ENCODE results near the gene SCNN1G.
"Not testable (repeated sequence)": the region's sequence is repeated elsewhere in the genome, so short reads cannot be mapped to it uniquely, and the experiment has no call there.

Gene SCNN1G, protein sequence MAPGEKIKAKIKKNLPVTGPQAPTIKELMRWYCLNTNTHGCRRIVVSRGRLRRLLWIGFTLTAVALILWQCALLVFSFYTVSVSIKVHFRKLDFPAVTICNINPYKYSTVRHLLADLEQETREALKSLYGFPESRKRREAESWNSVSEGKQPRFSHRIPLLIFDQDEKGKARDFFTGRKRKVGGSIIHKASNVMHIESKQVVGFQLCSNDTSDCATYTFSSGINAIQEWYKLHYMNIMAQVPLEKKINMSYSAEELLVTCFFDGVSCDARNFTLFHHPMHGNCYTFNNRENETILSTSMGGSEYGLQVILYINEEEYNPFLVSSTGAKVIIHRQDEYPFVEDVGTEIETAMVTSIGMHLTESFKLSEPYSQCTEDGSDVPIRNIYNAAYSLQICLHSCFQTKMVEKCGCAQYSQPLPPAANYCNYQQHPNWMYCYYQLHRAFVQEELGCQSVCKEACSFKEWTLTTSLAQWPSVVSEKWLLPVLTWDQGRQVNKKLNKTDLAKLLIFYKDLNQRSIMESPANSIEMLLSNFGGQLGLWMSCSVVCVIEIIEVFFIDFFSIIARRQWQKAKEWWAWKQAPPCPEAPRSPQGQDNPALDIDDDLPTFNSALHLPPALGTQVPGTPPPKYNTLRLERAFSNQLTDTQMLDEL

GRCh38 chr16:23182679-23183542 lies at the start of gene SCNN1G:
Gene SCNN1G, plus strand, starts transcription at chr16:23182745. Its CDS starts 3,527 bp downstream, at chr16:23186272.
- DNase-seq, result peak; percentile 76

- DNase-seq, result no peak
Measured at GRCh38 chr16:23132775-23133463, 49.6 kb upstream of the SCNN1G start.

GRCh38 chr16:23134274-23134673 lies 48.3 kb upstream of the SCNN1G start:
- no peak for DNase-seq

DNA sequence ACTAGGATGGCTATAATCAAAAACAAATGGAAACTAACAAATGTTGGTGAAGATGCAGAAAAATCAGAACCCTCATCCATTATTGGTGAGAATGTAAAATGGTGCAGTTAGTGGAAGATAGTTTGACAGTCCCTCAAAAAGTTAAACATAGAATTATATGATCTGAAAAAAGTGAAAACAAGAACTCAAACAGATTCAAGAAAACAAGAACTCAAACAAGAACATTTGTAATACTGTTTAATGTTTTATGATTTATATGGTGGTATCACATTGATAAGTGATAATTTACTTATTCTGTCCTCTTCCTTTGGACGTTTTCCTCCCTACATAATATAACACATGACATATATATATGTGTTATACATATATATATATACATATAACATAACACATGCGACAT lies 45.3 kb upstream of the SCNN1G start:
- no peak for DNase-seq

GRCh38 chr16:23137818-23138217 lies 44.7 kb upstream of the SCNN1G start:
- DNase-seq, result no peak

DNA sequence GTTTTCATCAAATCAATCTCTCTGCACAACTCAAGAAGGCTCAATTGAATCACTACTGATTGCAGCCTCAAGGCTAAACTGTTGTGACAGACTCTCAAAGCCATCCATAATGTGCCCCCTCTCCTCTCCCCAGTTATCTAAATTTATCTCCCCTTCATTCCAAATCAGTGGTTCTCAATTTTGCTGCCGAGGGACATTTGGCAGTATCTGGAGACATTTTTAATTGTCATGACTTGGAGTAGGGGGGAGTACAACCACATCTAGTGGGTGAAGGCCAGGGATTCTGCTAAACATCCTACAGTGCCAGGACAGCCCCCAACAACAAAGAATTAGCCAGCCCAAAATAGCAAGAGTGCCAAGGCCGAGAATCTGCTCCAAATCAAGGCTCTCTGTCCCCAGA lies 42.4 kb upstream of the SCNN1G start:
- no peak for DNase-seq

DNA sequence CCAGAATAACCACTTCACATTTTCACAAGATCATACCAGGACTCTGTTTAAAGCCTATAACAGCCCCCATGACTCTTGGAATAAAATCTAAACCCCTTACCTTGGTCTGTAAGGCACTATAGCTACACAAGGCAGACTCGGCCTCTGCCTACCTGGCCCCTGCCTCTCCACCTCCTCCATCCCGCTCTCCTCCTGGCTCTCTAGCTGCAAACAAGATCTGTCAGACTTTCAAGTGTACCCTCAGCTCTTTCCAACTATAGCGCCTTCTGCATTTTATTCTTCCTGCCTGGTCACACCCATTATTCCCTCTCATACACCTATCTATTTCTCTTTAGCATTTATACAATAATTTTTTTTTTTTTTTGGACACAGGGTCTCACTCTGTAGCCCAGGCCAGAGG lies 41.5 kb upstream of the SCNN1G start:
- DNase-seq, result no peak

GRCh38 chr16:23141500-23141899 lies 41.0 kb upstream of the SCNN1G start:
- no peak for DNase-seq

GRCh38 chr16:23141959-23142740 lies 40.4 kb upstream of the SCNN1G start:
- DNase-seq, result no peak

DNA sequence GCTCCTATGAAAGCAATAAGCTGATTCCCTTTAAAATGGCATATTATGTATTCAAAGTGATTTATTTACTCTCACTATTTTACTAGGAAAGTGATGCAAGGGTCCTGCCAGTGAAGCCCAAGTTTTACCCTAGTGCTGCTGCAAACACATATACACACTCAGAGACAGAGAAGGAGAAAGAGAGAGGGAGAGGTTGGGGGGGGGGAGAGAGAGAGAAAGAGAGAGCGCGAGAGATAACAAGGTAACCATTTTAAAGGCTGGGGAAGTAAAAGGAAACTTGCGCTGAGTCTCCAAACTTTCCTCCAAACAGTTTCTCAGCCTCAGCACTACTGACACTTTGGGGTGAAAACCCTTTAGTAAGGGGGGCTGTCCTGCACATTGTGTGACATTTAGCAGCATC lies 39.2 kb upstream of the SCNN1G start:
- no peak for DNase-seq

- DNase-seq, result not testable (repeated sequence)
Measured at GRCh38 chr16:23144393-23144792, 38.2 kb upstream of the SCNN1G start.

DNA sequence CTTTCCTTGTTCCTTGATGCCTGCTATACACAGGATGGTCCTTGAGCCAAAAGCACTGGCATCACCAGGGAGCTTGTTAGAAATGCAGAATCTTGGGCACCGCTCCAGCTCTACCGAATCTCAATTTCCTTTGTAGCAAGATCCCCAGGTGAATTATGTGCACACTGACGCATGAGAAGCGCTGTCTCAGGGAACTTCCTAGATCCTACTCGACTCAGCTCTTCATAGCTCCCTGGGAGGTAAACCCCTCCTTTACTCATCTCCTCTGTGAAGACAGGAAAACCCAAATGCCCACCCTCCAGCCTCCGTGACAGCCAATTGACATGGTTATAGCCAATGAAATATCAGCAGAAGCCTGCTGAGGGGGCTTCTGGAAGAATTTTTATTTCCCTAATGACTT lies 37.4 kb upstream of the SCNN1G start:
- peak; percentile 74 for DNase-seq

GRCh38 chr16:23145608-23146007 lies 36.9 kb upstream of the SCNN1G start:
- DNase-seq, result no peak

DNA sequence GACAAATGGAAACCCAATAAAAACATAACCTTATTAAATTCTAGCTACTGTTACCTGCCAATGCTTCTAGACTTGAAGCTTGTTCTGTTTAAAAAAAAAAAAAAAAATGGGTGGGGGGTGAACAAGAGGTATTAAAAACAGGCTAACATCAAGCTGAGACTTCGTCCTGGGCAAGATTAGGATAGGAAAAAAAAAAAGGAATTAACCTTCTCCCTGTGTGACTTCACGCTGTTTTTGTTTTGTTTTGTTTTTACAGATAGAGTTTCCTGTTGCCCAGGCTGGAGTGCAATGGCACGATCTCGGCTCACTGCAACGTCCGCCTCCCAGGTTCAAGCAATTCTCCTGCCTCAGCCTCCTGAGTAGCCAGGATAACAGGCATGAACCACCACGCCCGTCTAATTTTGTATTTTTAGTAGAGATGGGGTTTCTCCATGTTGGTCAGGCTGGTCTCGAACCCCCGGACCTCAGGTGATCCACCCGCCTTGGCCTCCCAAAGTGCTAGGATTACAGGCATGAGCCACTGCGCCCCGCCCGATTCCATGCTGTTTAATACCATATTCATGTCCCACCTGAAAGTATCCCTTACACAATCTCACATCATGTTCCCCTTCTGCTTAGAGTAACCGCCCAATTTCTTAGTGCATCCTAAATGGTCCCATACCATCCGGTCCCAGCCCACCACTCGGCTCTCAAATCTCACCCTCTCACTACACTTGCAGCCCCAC lies 35.5 kb upstream of the SCNN1G start:
- DNase-seq, result no peak

DNA sequence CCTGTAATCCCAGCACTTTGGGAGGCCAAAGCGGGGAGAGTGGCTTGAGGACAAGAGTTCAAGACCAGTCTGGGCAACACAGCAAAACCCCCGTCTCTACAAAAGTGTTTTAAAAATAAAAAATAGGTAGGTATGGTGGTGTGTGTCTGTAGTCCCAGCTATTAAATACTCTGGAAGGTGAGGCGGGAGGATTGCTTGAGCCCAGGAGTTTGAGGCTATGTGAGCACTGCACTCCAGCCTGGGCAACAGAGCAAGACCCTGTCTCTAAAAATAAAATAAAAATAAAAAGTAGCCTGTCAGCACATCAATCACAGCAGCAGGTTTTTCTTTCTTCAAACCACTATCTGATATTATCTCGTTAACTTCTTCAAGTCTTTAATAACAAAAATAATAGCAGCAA lies 34.9 kb upstream of the SCNN1G start:
- no peak for DNase-seq

- DNase-seq, result no peak
Measured at GRCh38 chr16:23148166-23148512, 34.4 kb upstream of the SCNN1G start.

DNA sequence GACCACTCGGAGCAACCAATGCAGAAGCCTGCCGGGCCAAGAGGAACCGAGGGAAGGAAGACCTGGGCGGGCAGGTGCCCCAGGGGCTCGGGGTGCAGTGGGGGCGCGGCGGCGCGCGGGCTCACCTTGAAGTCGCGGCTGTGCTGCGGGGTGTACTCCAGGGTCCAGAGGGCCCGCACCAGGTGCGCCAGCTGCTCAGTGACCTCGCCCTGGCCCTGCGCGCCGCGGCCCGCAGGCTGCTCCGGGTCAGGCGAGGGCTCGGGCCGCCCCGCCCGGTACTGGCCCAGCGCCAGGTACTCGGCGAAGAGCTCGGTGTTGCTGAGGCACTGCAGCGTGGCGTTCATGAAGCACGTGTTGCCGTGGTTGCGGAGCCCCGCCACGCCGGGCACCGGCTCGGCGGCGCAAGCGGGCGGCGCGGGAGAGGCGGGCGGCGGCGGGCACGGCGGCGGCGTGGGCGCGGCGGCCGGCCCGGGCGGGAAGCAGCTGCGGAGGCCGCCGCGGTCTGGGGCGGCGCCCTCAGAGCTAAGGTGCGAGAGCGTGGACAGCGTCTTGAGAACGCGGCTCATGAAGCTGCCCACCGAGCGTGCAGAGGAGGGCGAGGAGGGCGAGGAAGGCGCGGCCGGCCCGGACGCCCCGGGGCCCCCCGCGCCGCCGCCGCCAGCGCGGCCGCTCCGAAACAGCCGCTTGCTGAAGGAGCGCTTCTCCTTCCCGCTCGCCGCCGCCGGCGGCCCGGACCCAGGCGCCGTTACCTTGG lies 33.9 kb upstream of the SCNN1G start:
- no peak for DNase-seq

DNA sequence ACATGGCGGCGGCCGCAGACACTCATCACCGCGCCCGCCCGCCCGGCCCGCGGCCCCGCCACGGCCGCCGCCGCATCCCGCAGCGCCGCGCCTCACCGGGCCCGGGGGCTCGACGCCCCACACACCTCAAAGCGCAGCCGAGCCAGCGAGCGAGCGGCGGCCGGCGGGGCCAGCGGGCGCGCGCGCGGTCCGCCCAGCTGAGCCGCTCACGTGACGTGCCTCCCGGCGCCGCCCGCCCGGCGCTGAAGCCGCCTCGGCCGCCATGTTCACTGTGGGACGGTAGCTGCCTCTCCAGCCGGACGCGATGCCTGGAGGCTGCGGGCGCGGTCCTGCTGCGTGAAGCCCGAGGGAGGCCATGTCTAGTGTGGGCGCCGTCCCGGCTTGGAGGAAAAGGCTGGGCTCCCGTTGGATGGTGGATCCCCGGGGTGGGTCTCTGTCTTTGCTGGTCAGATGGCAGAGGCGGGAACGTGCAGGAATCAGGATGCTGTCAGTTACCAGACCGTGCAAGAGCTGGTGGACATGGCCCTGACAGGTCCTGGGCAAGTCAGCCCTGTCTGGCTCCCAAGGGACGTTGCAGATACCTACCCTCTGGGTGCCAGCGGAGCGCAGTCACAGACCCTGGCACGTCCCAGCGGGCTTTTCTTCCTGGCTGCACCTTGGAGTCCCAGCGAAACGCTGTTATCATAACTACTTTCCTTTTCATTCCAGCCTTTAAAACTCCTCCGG lies 33.1 kb upstream of the SCNN1G start, which contains the start of gene USP31:
TSS of gene USP31 (minus strand) at position 186 of the 726 bp plus-strand sequence. CDS start at position 4, 182 bp downstream.
- DNase-seq, result peak; percentile 89

DNA sequence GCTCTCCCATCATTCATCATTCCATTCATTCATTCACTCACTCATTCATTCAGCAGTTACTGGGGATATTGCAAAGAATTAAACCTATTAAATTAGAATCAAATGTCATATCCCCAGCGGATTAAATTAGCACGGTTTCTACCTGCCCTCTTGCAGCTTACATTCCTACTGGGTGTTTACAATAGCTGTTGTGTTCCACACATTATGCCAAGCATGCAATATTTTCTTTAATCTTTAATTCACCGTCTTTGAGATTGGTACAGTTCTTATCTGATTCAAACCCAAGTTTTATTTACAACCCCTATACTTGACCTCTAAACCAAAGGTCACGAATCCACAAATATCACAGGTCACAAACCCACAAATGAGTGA lies 32.6 kb upstream of the SCNN1G start:
- DNase-seq, result no peak

Measured in DMS79 (cell line).